GM23338 (cell line): ENCODE measurements around the gene CREB3L2.
"Not testable (repeated sequence)": the region's sequence is repeated elsewhere in the genome, so short reads cannot be mapped to it uniquely, and the experiment has no call there.

Source experiments
- CREB1 ChIP-seq: fragments of 250-450 bp; sonication (Bioruptor Pico); IDR thresholded peaks from 2 replicates; pipeline ENCODE4 v1.5.0; 2020; ENCODE audit warnings: low read depth, mild to moderate bottlenecking, moderate library complexity
- CTCF ChIP-seq, 2 experiments: fragments of 200-600 bp in 1 of 2; sonication (generic) in 1 of 2; conservative IDR thresholded peaks; 2 replicates each; pipeline versions ENCODE4 v1.5.1 to v1.6.1; 2016 to 2017; ENCODE audit warnings: antibody characterized with exemption in 2 of 2, low read depth in 2 of 2, mild to moderate bottlenecking in 2 of 2, moderate library complexity in 1 of 2
- ETS1 ChIP-seq: IDR thresholded peaks from 2 replicates; pipeline ENCODE4 v1.6.1; 2016; ENCODE audit warnings: antibody characterized with exemption
- EZH2 ChIP-seq: fragments of 200-600 bp; sonication (generic); IDR thresholded peaks from one replicate; pipeline ENCODE4 v1.8.0; 2017; ENCODE audit warnings: antibody characterized with exemption, mild to moderate bottlenecking, low read depth; ENCODE audit not compliant: unreplicated experiment
- EZH2phosphoT487 ChIP-seq: fragments of 200-600 bp; sonication (generic); IDR thresholded peaks from one replicate; pipeline ENCODE4 v1.8.1; 2018; ENCODE audit warnings: antibody characterized with exemption; ENCODE audit not compliant: unreplicated experiment
- JUNB ChIP-seq: IDR thresholded peaks from one replicate; pipeline ENCODE4 v1.6.1; 2016; ENCODE audit warnings: antibody characterized with exemption; ENCODE audit not compliant: unreplicated experiment
- NANOG ChIP-seq: IDR thresholded peaks from 2 replicates; pipeline ENCODE4 v1.6.1; 2016; ENCODE audit warnings: antibody characterized with exemption, borderline replicate concordance
- POLR2AphosphoS5 ChIP-seq: IDR thresholded peaks from 2 replicates; pipeline ENCODE4 v1.6.1; 2016; ENCODE audit warnings: antibody characterized with exemption, low read depth
- REST ChIP-seq: IDR thresholded peaks from one replicate; pipeline ENCODE4 v1.6.1; 2018; ENCODE audit warnings: antibody characterized with exemption; ENCODE audit not compliant: unreplicated experiment
- ZNF331 ChIP-seq: fragments of 250-450 bp; sonication (Bioruptor Pico); IDR thresholded peaks from 2 replicates; pipeline ENCODE4 v1.5.0; 2020; ENCODE audit warnings: low read depth, mild to moderate bottlenecking, moderate library complexity

- not testable (repeated sequence) for TF ChIP-seq CTCF (conservative IDR thresholded peaks at IDR 0.05; ENCODE audit: low read depth in 2 of 2); REST; POLR2AphosphoS5; EZH2phosphoT487; ETS1; EZH2; CREB1 (CRISPR knock-in tag); JUNB; ZNF331; NANOG
Observed at GRCh38 chr7:137831555-137831954, 170.3 kb downstream of the CREB3L2 start.
